Peyer's patch (tissue), 4 donors: ENCODE results near the gene TNIK. TPM values are rescaled to one million over a fixed set of nuclear protein-coding genes. Genes with fewer than 3 reads are reported as not detected.

Experiments used
- DNase-seq, 3 donors: peaks; one replicate each; pipeline ENCODE4 v3.0.0-alpha.2; 2017 to 2019
- H3K27ac ChIP-seq, 4 donors: fragments of 200-600 bp; sonication (generic); one replicate each; pipeline ENCODE4 v1.5.1; 2016 to 2019
- H3K27me3 ChIP-seq, 2 donors: fragments of 200-600 bp; sonication (generic); one replicate each; pipeline ENCODE4 v1.5.1; 2019
- H3K36me3 ChIP-seq, 3 donors: fragments of 200-600 bp; sonication (generic); one replicate each; pipeline ENCODE4 v1.5.1; 2016 to 2019
- H3K4me1 ChIP-seq, 4 donors: fragments of 200-600 bp; sonication (generic); one replicate each; pipeline ENCODE4 v1.5.1; 2016 to 2019
- H3K4me3 ChIP-seq, 4 donors: fragments of 200-600 bp; sonication (generic); 1 replicate in 3 of 4; 2 replicates in 1 of 4; pipeline ENCODE4 v1.5.1; 2016 to 2019; ENCODE audit warnings: mild to moderate bottlenecking in 1 of 4
- H3K9me3 ChIP-seq, 4 donors: fragments of 200-600 bp; sonication (generic); one replicate each; pipeline ENCODE4 v1.5.1; 2016 to 2019; ENCODE audit warnings: mild to moderate bottlenecking in 1 of 4
- POLR2A ChIP-seq, 2 donors: fragments of 450-650 bp; IDR thresholded peaks; one replicate each; pipeline ENCODE4 v1.5.1; 2017; ENCODE audit warnings: antibody characterized with exemption in 2 of 2, mild to moderate bottlenecking in 2 of 2, moderate library complexity in 2 of 2
- total RNA-seq, 4 donors: library from RNA; depleted of rRNA; stranded (reverse); fragments of >200 nt; gene quantifications; one replicate each; pipeline ENCODE4 v1.1.0, GENCODE V29; 2016
- TF ChIP-seq, protein P1 (sequence below), 6 experiments: fragments of 450-650 bp in 4 of 6; fragments of 200-600 bp in 2 of 6; sonication (generic) in 1 of 6; IDR thresholded peaks; one replicate each; pipeline ENCODE4 v1.5.1; 2017 to 2019; ENCODE audit warnings: antibody characterized with exemption in 6 of 6, mild to moderate bottlenecking in 3 of 6, moderate library complexity in 1 of 6

Gene TNIK
- total RNA-seq, 4 donors from 2014 or later: 37.1 to 84.8 (median 74.4) TPM

DNA sequence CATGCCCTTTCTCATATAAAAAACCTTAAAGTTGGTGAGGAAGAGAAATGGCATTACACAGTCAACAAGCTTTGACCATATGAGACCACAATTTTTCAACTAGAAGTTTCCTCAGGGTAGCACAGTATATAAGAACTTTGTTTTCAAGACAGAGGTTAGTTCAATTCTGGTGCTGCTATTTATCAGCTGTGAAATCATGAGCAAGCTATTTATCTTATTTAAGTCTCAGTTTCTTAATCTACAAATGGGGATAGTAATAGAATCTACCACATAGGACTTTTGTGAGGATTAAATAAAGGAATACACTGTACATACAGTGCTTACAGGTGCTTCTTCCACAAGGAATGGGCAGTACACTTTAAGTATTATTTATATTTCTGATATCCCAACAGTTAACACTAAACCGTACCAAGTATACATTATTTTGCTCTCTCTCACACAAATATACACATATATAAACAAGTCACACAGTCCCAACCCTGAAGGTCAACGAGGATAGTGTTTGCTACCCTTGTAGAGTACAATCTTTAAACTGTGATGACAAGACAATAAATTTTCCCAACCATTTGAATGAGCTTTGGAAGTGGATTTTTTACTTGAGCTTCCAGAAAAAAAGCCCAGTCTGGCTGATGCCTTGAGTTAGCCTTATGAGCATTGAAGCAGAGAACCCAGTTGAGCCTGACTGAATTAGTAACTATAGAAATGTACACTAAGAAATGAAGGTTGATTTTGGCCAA is 178.8 kb downstream of the TNIK start:
- no peaks in the 10 kb centered on the region for H3K36me3 ChIP-seq
- H3K27me3 ChIP-seq: no peaks in the 10 kb centered on the region
- no peaks in the 10 kb centered on the region for H3K9me3 ChIP-seq
- H3K27ac ChIP-seq: no peak overlapping the region
- no peaks in the 10 kb centered on the region for H3K4me1 ChIP-seq
- no peak for TF ChIP-seq POLR2A (IDR thresholded peaks at IDR 0.05)
- TF ChIP-seq, protein P1, sequence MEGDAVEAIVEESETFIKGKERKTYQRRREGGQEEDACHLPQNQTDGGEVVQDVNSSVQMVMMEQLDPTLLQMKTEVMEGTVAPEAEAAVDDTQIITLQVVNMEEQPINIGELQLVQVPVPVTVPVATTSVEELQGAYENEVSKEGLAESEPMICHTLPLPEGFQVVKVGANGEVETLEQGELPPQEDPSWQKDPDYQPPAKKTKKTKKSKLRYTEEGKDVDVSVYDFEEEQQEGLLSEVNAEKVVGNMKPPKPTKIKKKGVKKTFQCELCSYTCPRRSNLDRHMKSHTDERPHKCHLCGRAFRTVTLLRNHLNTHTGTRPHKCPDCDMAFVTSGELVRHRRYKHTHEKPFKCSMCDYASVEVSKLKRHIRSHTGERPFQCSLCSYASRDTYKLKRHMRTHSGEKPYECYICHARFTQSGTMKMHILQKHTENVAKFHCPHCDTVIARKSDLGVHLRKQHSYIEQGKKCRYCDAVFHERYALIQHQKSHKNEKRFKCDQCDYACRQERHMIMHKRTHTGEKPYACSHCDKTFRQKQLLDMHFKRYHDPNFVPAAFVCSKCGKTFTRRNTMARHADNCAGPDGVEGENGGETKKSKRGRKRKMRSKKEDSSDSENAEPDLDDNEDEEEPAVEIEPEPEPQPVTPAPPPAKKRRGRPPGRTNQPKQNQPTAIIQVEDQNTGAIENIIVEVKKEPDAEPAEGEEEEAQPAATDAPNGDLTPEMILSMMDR (IDR thresholded peaks at IDR 0.05): no peak
- no peak for DNase-seq
- H3K4me3 ChIP-seq: no peak overlapping the region

DNA sequence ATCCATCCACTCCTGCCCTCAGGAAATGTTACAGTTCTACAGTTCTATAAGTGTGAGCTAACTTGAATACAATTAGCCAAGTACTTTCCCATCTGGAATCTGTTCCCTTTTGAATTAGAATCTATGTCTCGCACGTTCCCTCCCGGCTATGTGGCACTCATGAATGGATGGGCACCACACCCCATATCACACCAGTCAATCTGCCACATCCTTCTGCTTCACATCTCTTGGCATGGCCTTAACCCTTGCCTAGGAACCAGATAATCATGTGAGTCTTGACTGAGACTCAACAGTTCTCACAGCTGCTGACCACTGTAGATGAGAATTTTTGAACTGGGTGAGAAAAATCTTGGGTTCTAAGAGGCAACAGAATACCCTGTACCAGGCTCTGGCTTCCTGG is 180.2 kb downstream of the TNIK start:
- Histone ChIP-seq H3K36me3 (no peaks in the 10 kb centered on the region), H3K4me1 (no peaks in the 10 kb centered on the region), H3K27ac (no peak overlapping the region), H3K4me3 (no peak overlapping the region), H3K27me3 (no peaks in the 10 kb centered on the region), H3K9me3 (no peaks in the 10 kb centered on the region)
- no peak for DNase-seq
- TF ChIP-seq, protein P1 (IDR thresholded peaks at IDR 0.05): no peak
- TF ChIP-seq POLR2A (IDR thresholded peaks at IDR 0.05): no peak

DNA sequence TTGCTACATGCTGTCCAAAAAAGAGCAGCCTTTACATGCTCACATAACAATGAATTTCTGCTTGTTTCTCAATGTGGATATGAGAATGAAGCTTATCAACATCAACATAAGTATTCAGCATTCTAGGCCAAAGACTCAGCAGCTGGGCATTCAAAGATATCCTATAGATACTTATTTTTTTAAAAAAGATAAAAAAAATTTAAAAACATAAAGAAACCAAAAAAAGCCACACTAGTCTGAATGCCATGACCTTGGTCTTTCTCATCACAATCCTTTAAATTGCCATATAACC is 182.0 kb downstream of the TNIK start:
- Histone ChIP-seq H3K9me3 (no peaks in the 10 kb centered on the region), H3K27ac (no peak overlapping the region), H3K4me3 (no peak overlapping the region), H3K27me3 (no peaks in the 10 kb centered on the region), H3K36me3 (no peaks in the 10 kb centered on the region), H3K4me1 (no peaks in the 10 kb centered on the region)
- TF ChIP-seq, protein P1 (IDR thresholded peaks at IDR 0.05): no peak
- TF ChIP-seq POLR2A (IDR thresholded peaks at IDR 0.05): no peak
- no peak for DNase-seq

DNA sequence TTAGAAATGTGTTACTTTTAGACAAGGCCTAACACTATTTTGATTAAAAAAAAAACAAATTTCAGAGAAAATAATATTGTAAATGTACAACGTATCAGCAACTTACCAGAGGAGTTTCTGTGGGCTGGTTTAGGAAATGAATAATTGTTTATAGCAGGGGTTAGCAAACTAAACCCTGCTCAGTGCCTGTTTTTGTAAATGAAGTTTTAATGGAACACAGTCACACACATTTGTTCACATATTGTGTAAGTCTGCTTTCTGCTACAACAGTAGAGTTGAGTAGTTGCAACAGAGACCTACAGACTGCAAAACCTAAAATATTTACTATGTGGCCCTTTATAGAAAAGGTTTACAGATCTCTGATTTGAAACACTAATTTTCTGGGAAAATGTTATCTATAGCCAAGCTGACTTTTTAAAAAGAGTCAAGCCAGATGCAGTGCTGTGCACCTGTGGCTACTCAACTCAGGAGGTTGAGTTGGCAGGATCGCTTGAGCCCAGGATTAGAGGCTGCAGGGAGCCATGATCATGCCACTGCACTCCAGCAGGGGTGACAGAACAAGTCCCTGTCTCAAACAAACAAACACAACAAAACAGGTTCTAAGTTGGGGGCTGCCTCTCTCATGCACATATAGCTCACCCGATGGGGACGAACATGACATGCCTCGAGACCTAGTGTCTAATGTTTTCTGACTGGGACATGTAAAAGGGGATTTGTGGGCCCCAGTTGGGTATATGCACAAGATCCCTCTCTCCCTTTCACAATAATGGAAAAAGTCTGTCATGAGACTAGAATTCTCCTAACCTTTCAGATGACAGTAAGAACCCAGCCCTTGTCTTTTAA is 182.5 kb downstream of the TNIK start:
- H3K4me1 ChIP-seq: no peaks in the 10 kb centered on the region
- H3K36me3 ChIP-seq: no peaks in the 10 kb centered on the region
- DNase-seq: no peak
- no peak for TF ChIP-seq POLR2A (IDR thresholded peaks at IDR 0.05)
- TF ChIP-seq, protein P1 (IDR thresholded peaks at IDR 0.05): no peak
- no peak overlapping the region for H3K4me3 ChIP-seq
- no peaks in the 10 kb centered on the region for H3K27me3 ChIP-seq
- no peak overlapping the region for H3K27ac ChIP-seq
- H3K9me3 ChIP-seq: no peaks in the 10 kb centered on the region

DNA sequence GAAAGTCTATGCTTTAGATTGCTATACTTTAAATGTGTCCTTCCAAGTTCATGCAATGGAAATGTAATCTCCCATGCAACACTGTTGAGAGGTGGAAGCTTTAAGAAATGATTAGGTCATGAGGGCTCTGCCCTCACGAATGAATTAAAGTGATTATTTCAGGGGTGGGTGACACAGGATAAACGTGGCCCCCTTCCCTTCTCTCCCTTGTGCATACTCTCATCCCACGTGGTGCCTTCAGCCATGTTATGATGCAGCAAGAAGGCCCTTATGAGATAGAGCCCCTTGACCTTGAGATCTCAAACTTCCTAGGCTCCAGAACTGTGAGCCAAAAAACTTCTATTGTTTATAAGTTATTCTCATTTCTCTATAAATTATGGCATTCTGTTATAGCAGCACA is 183.3 kb downstream of the TNIK start:
- Histone ChIP-seq H3K4me1 (no peaks in the 10 kb centered on the region), H3K4me3 (no peak overlapping the region), H3K36me3 (no peaks in the 10 kb centered on the region), H3K9me3 (no peaks in the 10 kb centered on the region), H3K27ac (no peak overlapping the region), H3K27me3 (no peaks in the 10 kb centered on the region)
- DNase-seq: no peak
- TF ChIP-seq POLR2A (IDR thresholded peaks at IDR 0.05): no peak
- TF ChIP-seq, protein P1 (IDR thresholded peaks at IDR 0.05): no peak
